NT2/D1 (cell line): Measurements from ENCODE around the gene GOLGA8T.
"Not testable (repeated sequence)": the region's sequence is repeated elsewhere in the genome, so short reads cannot be mapped to it uniquely, and the experiment has no call there.

Experiments
- SUZ12 ChIP-seq: IDR thresholded peaks from 2 replicates; pipeline ENCODE4 v1.6.1; 2011; ENCODE audit not compliant: insufficient read length, insufficient read depth; ENCODE audit errors: extremely low read depth
- YY1 ChIP-seq: IDR thresholded peaks from 2 replicates; pipeline ENCODE4 v1.6.1; 2011; ENCODE audit not compliant: insufficient read length, insufficient read depth
- ZNF274 ChIP-seq: IDR thresholded peaks from 2 replicates; pipeline ENCODE4 v1.6.1; 2011; ENCODE audit warnings: mild to moderate bottlenecking, low read depth, low read length

DNA sequence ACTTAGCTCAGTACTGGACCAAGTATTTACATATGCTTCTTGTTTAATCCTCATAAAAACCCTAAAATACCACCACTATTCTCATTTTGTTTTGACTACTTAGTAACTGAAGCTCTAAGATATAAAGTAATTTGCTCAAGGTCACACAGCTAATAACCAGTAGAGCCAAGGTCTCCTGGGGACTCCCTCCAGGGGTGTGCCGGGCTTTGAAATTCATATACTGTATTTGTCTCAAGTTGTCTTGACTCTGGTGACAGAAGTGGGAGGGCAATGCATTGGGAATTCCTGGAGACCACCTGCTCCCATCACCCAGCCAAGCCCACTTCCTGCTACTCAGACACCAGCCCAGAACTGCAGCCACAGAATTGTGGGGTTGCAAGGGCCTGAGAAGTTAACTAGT, 54.9 kb downstream of the GOLGA8T start:
- not testable (repeated sequence) for TF ChIP-seq YY1, ZNF274, SUZ12
